ENCODE results near the gene RBM20.

The RBM20 gene

DNA sequence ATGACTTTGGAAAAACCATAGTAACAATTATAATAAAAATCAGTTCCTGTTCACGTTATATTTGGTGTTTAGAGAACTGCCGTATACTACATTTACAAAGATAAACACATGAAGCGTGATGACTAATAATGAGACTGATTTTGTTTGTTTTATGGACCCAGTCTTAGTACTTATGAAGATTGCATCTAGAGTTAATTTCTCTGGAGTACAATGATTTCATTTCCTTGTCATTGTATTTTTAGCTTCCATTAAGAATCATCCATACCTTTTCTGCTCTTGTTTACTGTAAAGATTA lies 2.9 kb downstream of the RBM20 start:
- peaks cover 49% of the 10 kb centered on the region for H3K27me3 ChIP-seq
- no peaks in the 10 kb centered on the region for H3K36me3 ChIP-seq
- H3K27ac ChIP-seq, result no peak overlapping the region
- H3K4me1 ChIP-seq, result peaks cover 42% of the 10 kb centered on the region
- no peak overlapping the region for H3K4me3 ChIP-seq
- TF ChIP-seq Cebpa-rat (IDR thresholded peaks at IDR 0.05), result no peak
- no peak overlapping the region for H3K4me2 ChIP-seq
- H3K9ac ChIP-seq, result no peak overlapping the region
- no peaks in the 10 kb centered on the region for H3K9me3 ChIP-seq
- peaks cover 32% of the 10 kb centered on the region for H4K20me1 ChIP-seq

DNA sequence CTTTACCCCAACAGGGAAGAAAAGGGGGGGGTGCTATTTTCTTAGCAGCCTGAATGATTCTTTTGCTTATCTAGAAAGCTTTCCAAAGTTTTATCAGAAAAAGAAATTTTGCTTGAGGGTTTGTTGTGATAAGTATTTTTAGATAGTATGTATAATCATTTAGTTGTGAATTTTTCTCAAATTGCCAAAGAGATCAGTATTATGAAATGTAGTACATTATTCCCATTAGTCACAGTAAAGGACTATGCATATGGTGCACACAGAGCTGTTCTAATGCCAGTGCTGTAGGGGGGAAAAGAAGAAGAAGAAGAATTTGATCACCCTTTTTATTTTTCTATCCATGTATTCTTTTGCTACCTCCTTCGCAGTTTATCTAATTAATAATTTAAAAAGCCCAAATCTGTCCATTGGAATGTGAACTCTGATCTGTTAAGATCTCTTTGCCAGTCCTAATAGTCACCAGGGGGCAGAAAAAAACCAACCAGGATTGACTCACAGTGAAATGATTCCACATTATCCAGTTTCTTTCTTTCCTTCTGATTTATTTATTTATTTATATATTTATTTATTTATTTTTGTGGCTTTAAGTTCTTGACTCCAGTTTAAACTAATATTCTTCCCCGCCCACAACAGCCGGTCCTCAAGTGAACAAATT lies 4.7 kb downstream of the RBM20 start:
- Histone ChIP-seq H3K27me3 (peaks cover 32% of the 10 kb centered on the region), H3K4me2 (no peak overlapping the region), H3K9ac (no peak overlapping the region), H3K4me3 (no peak overlapping the region), H4K20me1 (peaks cover 15% of the 10 kb centered on the region), H3K4me1 (peaks cover 36% of the 10 kb centered on the region), H3K36me3 (no peaks in the 10 kb centered on the region), H3K27ac (no peak overlapping the region), H3K9me3 (no peaks in the 10 kb centered on the region)
- no peak for TF ChIP-seq Cebpa-rat (IDR thresholded peaks at IDR 0.05)

DNA sequence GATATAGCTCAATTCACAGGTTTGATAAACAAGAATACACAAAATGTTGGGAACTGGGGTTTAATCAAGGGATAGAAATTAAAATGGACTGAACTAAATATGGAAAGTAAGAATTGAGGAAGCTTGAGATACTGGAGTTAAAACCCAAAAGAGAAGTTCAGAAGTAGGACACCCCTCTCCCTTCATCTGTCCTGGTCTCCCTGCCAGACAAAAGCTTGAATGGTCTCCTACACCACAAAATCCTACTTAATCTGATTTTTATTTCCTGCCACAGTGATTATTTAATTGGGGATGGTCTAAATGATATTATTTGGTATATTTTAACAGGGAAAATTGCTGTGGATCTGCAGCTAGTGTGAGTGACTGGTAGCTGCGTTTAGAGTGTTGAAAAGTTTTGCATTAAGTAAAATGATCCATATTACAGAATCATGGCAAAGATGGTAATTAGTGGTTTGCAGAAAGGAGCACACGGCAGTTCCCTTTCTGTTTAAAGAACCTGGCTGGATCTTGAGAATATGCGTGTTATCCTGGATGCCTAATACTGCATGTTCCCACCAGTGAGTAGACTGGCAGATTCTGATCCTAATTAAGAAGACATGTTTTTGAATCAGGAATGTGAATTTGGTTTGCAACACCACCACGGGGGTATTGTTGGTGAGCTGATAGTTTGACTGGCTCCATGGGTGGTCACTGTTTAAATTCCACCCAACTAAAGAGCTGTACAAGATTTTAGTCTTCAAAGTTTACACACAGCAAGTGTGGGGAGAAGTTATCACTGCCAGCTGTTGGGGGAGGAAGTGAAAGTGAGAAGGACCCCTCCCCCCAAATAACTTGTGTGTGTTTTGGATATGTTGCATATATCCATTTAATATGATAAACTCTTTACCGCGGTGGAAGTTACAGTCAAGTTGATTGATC lies 5.5 kb downstream of the RBM20 start:
- Histone ChIP-seq H3K9ac (no peak overlapping the region), H3K4me2 (peak overlapping the region; percentile 65)

DNA sequence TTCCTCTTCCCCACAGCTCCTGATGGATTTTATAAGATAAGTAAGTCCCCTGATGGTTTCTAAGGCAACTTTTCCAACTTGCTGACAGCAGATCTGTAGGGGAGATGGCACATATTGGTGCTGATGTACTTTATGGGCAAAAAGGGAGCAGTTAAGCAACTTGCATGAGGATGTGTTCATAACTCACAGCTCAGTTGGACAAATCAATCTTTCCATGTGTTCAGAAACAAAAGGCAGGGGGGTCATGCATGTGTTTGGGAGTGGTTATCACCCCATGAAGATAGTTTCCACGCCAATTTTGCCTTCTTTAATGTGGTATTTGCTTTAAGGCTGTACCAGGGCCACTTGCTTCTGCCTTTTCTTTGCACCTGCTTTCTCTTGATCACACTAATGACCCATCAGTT lies 6.1 kb downstream of the RBM20 start:
- Histone ChIP-seq H3K36me3 (no peaks in the 10 kb centered on the region), H4K20me1 (peaks cover under 1% of the 10 kb centered on the region; the same call in 1 of the 2 replicates), H3K9ac (no peak overlapping the region), H3K27me3 (peaks cover 17% of the 10 kb centered on the region), H3K4me1 (peaks cover 25% of the 10 kb centered on the region), H3K9me3 (no peaks in the 10 kb centered on the region), H3K27ac (no peak overlapping the region), H3K4me3 (no peak overlapping the region), H3K4me2 (peak overlapping the region; percentile 65)
- TF ChIP-seq Cebpa-rat (IDR thresholded peaks at IDR 0.05), result no peak

More for the DNA sequence above, 5.5 kb downstream of the RBM20 start:
- peaks cover 28% of the 10 kb centered on the region for H3K4me1 ChIP-seq
- H3K36me3 ChIP-seq, result no peaks in the 10 kb centered on the region
- H3K27me3 ChIP-seq, result peaks cover 24% of the 10 kb centered on the region
- H4K20me1 ChIP-seq, result peaks cover 7% of the 10 kb centered on the region
- H3K9me3 ChIP-seq, result no peaks in the 10 kb centered on the region
- TF ChIP-seq Cebpa-rat (IDR thresholded peaks at IDR 0.05), result no peak
- no peak overlapping the region for H3K4me3 ChIP-seq
- H3K27ac ChIP-seq, result no peak overlapping the region

DNA sequence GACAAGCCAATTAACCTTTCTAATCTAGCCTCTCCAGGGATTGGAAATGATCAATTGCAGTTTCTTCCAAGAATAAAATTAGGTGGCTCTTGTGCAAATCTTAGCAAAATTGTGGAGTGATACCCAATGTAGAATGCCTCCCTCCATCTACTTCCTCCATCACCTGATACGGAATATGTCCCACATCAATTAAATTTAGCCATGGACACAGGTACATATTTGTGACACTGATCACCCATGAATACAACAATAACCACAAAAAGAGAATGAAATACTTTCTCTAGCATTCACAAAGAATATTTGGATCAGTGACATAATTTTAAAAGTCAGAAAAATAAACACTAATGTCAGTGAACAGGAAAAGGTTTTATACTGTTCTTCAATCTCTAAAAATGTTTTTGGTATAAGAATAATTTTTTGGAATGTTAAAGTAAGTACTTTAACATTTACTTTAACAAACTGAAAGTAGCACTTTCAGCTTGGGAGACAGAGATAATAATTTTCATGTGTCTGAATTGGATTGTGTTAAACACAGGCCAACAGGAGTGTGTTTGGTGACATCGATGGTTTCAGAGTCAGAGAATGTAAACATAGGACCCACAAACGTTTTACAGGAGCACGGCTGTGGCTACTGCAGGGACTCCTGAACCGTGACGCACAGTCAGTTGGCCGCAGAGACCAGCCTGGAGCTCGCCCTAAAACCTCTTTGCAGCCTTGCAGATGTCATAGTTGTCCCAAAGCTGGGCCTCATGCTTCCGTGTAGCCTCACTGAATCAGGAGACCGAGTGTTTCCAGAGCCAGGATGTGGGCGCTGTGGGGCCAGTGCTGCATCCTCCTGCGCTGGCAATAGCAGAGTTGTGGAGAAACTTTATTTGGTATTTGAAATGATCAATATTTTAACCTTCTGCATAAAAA lies 7.2 kb downstream of the RBM20 start:
- H3K4me3 ChIP-seq, result no peak overlapping the region
- H3K27me3 ChIP-seq, result peaks cover 9% of the 10 kb centered on the region
- TF ChIP-seq Cebpa-rat (IDR thresholded peaks at IDR 0.05), result no peak

DNA sequence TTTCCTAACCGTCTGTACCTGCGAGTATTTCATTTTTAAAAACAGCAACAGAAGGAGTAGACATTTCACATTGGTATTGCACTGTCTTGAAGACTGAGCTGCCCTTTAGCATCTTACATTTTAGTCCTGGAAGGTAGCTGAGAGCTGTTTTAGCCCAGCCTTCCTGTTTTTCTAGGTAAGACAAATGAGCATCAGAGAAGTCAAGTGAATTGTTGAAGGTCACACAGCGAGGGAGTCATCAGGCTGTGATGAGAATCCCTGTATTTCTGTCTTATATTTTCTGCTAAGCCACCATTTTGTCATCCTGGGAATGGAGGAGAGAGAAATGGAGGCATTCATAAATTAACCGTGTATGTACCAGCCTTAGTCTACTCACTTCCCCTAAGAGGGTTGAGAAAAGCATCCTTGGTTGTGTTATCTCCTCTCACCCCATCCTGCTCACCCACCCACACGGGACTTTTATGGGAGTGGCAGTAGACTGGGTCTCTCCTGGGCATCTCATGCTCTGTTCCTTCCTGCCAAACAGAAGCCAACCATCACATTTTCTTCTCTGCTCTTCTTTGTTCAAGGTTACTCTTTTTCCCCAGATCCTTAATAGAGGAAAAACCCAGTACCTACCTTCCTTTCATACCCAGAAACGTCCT lies 8.5 kb downstream of the RBM20 start:
- TF ChIP-seq Cebpa-rat (IDR thresholded peaks at IDR 0.05), result no peak
- Histone ChIP-seq H3K27ac (no peak overlapping the region), H3K27me3 (no peaks in the 10 kb centered on the region; the same call in 1 of the 2 replicates), H3K4me3 (no peak overlapping the region), H3K9me3 (no peaks in the 10 kb centered on the region), H4K20me1 (no peaks in the 10 kb centered on the region), H3K4me2 (no peak overlapping the region), H3K36me3 (no peaks in the 10 kb centered on the region), H3K4me1 (peaks cover 25% of the 10 kb centered on the region), H3K9ac (no peak overlapping the region)

More for the DNA sequence above, 7.2 kb downstream of the RBM20 start:
- H3K36me3 ChIP-seq, result no peaks in the 10 kb centered on the region
- no peaks in the 10 kb centered on the region for H3K9me3 ChIP-seq
- no peak overlapping the region for H3K27ac ChIP-seq
- H3K9ac ChIP-seq, result peak overlapping the region; percentile 30; the same call in 1 of the 2 replicates
- peaks cover 25% of the 10 kb centered on the region for H3K4me1 ChIP-seq
- no peaks in the 10 kb centered on the region for H4K20me1 ChIP-seq
- peak overlapping the region; percentile 65 for H3K4me2 ChIP-seq

DNA sequence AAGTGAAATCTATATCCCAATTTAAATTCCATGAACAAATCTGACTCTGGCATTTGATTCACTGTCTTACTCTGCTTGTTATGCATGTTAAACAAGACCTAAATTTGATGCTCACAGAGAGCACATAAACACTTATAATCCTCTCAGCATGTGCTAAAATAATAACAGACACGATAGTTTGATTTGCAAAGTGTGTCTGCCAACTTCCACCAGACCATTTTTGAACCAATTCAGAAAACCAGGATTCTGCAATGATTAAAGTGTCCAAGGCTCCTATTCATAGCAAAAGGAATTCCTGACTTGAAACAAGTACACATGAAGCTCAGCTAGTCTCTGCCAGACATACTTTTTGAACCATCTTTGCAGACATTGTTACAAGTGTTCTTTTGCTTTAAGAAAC lies 11.2 kb downstream of the RBM20 start:
- Histone ChIP-seq H3K27me3 (no peaks in the 10 kb centered on the region), H4K20me1 (no peaks in the 10 kb centered on the region), H3K4me3 (no peak overlapping the region), H3K36me3 (no peaks in the 10 kb centered on the region), H3K27ac (no peak overlapping the region), H3K4me1 (peaks cover 18% of the 10 kb centered on the region), H3K4me2 (no peak overlapping the region), H3K9ac (no peak overlapping the region), H3K9me3 (no peaks in the 10 kb centered on the region)
- no peak for TF ChIP-seq Cebpa-rat (IDR thresholded peaks at IDR 0.05)

DNA sequence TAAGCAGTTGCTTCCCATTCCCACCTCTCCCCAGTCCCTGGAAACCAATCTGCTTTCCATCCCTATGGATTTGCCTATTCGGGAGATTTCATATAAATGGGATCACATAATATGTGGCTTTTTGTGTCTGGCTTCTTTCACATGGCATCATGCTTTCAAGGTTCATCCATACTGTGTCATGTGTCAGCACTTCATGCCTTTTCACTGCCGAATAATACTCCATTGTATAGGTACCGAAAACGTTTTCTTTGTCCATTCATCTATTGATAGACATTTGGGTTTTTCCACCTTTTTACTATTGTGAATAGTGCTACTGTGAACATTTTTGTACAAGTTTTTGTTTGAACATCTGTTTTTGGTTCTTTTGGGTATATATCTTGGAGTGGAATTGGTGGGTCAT lies 12.5 kb downstream of the RBM20 start:
- Histone ChIP-seq H3K9me3 (no peaks in the 10 kb centered on the region), H3K4me1 (peaks cover 5% of the 10 kb centered on the region), H4K20me1 (no peaks in the 10 kb centered on the region), H3K4me2 (no peak overlapping the region), H3K27ac (no peak overlapping the region), H3K27me3 (no peaks in the 10 kb centered on the region), H3K36me3 (no peaks in the 10 kb centered on the region), H3K4me3 (no peak overlapping the region), H3K9ac (no peak overlapping the region)
- TF ChIP-seq Cebpa-rat (IDR thresholded peaks at IDR 0.05), result no peak

DNA sequence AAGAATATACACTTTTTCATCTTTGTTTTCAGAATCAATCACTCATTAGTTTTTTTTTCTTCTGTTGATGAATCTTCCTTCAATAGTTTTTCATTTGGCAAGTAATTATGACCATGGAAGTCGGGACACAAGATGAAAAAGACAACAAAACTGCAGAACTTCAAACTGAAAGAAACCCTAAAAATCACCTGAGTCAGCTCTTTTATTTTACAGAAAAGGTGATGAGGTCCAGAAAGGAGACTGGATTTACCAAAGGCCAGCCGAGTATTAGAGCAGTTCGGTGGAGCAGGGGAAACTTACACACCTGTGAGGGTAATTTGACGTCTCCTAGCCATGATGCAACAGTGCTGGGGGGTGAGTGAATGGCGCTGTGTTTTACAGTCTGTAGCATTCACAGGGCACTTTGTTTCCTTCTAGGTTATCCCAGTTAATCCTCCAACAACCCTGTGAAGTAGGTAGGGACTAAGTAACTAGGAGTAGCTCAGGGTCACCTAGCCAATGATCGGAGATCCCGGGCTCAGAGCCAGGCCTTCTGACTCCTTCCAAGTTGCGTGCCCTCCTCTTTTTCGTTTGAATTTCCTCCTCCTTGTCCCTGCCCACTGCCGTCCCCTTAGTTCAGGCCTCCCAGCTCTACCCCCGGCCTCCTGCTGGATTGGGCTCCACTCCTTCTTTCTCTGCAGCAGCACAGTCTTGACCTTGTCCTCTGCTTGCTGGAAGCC lies 14.0 kb downstream of the RBM20 start:
- Histone ChIP-seq H3K4me1 (no peaks in the 10 kb centered on the region), H3K9me3 (no peaks in the 10 kb centered on the region), H3K4me3 (no peak overlapping the region), H4K20me1 (no peaks in the 10 kb centered on the region), H3K9ac (no peak overlapping the region), H3K4me2 (no peak overlapping the region), H3K27ac (no peak overlapping the region), H3K36me3 (no peaks in the 10 kb centered on the region), H3K27me3 (no peaks in the 10 kb centered on the region)
- TF ChIP-seq Cebpa-rat (IDR thresholded peaks at IDR 0.05), result no peak
